IPS DF 6.9 (cell line): ENCODE measurements around the gene SRCIN1.

Experiments
- DNase-seq: peaks from one replicate; pipeline ENCODE4 v3.0.0-alpha.2; 2013; ENCODE audit warnings: low read depth, low spot score
- H3K27ac ChIP-seq: one replicate; pipeline ENCODE4 v1.5.1; 2013; ENCODE audit warnings: low read length, control low read depth
- H3K27me3 ChIP-seq: 2 replicates; pipeline ENCODE4 v1.6.1; 2013; ENCODE audit warnings: mild to moderate bottlenecking, low read length; ENCODE audit not compliant: control insufficient read depth, insufficient read depth
- H3K36me3 ChIP-seq: 2 replicates; pipeline ENCODE4 v1.6.1; 2013; ENCODE audit warnings: low read length; ENCODE audit not compliant: control insufficient read depth, insufficient read depth
- H3K4me1 ChIP-seq: 2 replicates; pipeline ENCODE4 v1.6.1; 2013; ENCODE audit warnings: low read length; ENCODE audit not compliant: control insufficient read depth, insufficient read depth
- H3K4me3 ChIP-seq: 2 replicates; pipeline ENCODE4 v1.5.1; 2013; ENCODE audit warnings: mild to moderate bottlenecking, low read length
- H3K9me3 ChIP-seq: 2 replicates; pipeline ENCODE4 v1.6.1; 2013; ENCODE audit warnings: low read length, inconsistent platforms; ENCODE audit not compliant: control insufficient read depth, insufficient read depth
- WGBS: extraction: QIAGEN DNeasy Blood & Tissue Kit; methylation state at CpG from one replicate; pipeline ENCODE4 v1.1.7; 2013; ENCODE audit warnings: mixed read lengths, missing lambda C conversion rate; ENCODE audit not compliant: insufficient read length, insufficient coverage; 5-methylcytosine and 5-hydroxymethylcytosine counted together

SRCIN1 gene

GRCh38 chr17:38544175-38544838, 61.4 kb downstream of the SRCIN1 start:
- no peak for DNase-seq
- Histone ChIP-seq H3K27me3 (no peaks in the 10 kb centered on the region), H3K36me3 (no peaks in the 10 kb centered on the region), H3K9me3 (no peaks in the 10 kb centered on the region), H3K27ac (no peak overlapping the region), H3K4me3 (no peak overlapping the region), H3K4me1 (peaks cover 2% of the 10 kb centered on the region; the same call in 1 of the 2 replicates)
- WGBS, result no CpG with 5 or more reads among the region's 10 CpGs

- H3K36me3 ChIP-seq, result no peaks in the 10 kb centered on the region
- WGBS, result no CpG with 5 or more reads among the region's 20 CpGs
- H3K9me3 ChIP-seq, result no peaks in the 10 kb centered on the region
- no peaks in the 10 kb centered on the region for H3K27me3 ChIP-seq
- H3K4me1 ChIP-seq, result 0 out of 2 replicates have a peak, but pooled peaks cover 2% of the 10 kb centered on the region
- no peak for DNase-seq
- no peak overlapping the region for H3K27ac ChIP-seq
- no peak overlapping the region for H3K4me3 ChIP-seq
Observed at GRCh38 chr17:38543403-38544174, 62.2 kb downstream of the SRCIN1 start.

- no peak for DNase-seq
- Histone ChIP-seq H3K4me3 (no peak overlapping the region), H3K27ac (no peak overlapping the region), H3K9me3 (no peaks in the 10 kb centered on the region), H3K27me3 (no peaks in the 10 kb centered on the region), H3K4me1 (no peaks in the 10 kb centered on the region), H3K36me3 (no peaks in the 10 kb centered on the region)
- no CpG with 5 or more reads among the region's 8 CpGs for WGBS
Observed at GRCh38 chr17:38542286-38542685, 63.5 kb downstream of the SRCIN1 start.

GRCh38 chr17:38541281-38541680, 64.5 kb downstream of the SRCIN1 start:
- Histone ChIP-seq H3K27me3 (no peaks in the 10 kb centered on the region), H3K36me3 (no peaks in the 10 kb centered on the region), H3K4me3 (no peak overlapping the region), H3K4me1 (no peaks in the 10 kb centered on the region), H3K9me3 (no peaks in the 10 kb centered on the region), H3K27ac (no peak overlapping the region)
- DNase-seq, result no peak
- WGBS, result no CpG with 5 or more reads among the region's 11 CpGs

- Histone ChIP-seq H3K4me3 (no peak overlapping the region), H3K27ac (no peak overlapping the region), H3K4me1 (no peaks in the 10 kb centered on the region), H3K9me3 (no peaks in the 10 kb centered on the region), H3K36me3 (no peaks in the 10 kb centered on the region), H3K27me3 (no peaks in the 10 kb centered on the region)
- WGBS, result no CpG with 5 or more reads among the region's 11 CpGs
- DNase-seq, result no peak
Observed at GRCh38 chr17:38540514-38541045, 65.2 kb downstream of the SRCIN1 start.

- Histone ChIP-seq H3K9me3 (no peaks in the 10 kb centered on the region), H3K27me3 (no peaks in the 10 kb centered on the region), H3K4me1 (no peaks in the 10 kb centered on the region), H3K36me3 (no peaks in the 10 kb centered on the region), H3K4me3 (no peak overlapping the region), H3K27ac (no peak overlapping the region)
- WGBS, result no CpG with 5 or more reads among the region's 8 CpGs
- no peak for DNase-seq
Observed at GRCh38 chr17:38539386-38539785, 66.4 kb downstream of the SRCIN1 start.

- Histone ChIP-seq H3K9me3 (no peaks in the 10 kb centered on the region), H3K4me1 (peaks cover 2% of the 10 kb centered on the region; the same call in 1 of the 2 replicates), H3K27me3 (no peaks in the 10 kb centered on the region), H3K36me3 (no peaks in the 10 kb centered on the region), H3K4me3 (no peak overlapping the region), H3K27ac (no peak overlapping the region)
- no CpG with 5 or more reads among the region's 9 CpGs for WGBS
- DNase-seq, result no peak
Observed at GRCh38 chr17:38538906-38539305, 66.8 kb downstream of the SRCIN1 start.

- Histone ChIP-seq H3K4me3 (no peak overlapping the region), H3K9me3 (no peaks in the 10 kb centered on the region), H3K27me3 (no peaks in the 10 kb centered on the region), H3K4me1 (peaks cover 4% of the 10 kb centered on the region), H3K27ac (no peak overlapping the region), H3K36me3 (no peaks in the 10 kb centered on the region)
- WGBS, result no CpG with 5 or more reads among the region's 4 CpGs
- DNase-seq, result no peak
Observed at GRCh38 chr17:38536661-38537060, 69.1 kb downstream of the SRCIN1 start.

GRCh38 chr17:38535886-38536285, 69.9 kb downstream of the SRCIN1 start:
- DNase-seq, result no peak
- WGBS, result no CpG with 5 or more reads among the region's 8 CpGs
- Histone ChIP-seq H3K27me3 (no peaks in the 10 kb centered on the region), H3K9me3 (no peaks in the 10 kb centered on the region), H3K27ac (no peak overlapping the region), H3K36me3 (no peaks in the 10 kb centered on the region), H3K4me3 (no peak overlapping the region), H3K4me1 (peaks cover 4% of the 10 kb centered on the region)

- DNase-seq, result no peak
- no CpG with 5 or more reads among the region's 7 CpGs for WGBS
- Histone ChIP-seq H3K27ac (no peak overlapping the region), H3K9me3 (no peaks in the 10 kb centered on the region), H3K4me1 (peaks cover 4% of the 10 kb centered on the region), H3K4me3 (no peak overlapping the region), H3K36me3 (no peaks in the 10 kb centered on the region), H3K27me3 (no peaks in the 10 kb centered on the region)
Observed at GRCh38 chr17:38534498-38534885, 71.3 kb downstream of the SRCIN1 start.
